ENCODE results near the gene POLR3K.
"Not testable (repeated sequence)": the region's sequence is repeated elsewhere in the genome, so short reads cannot be mapped to it uniquely, and the experiment has no call there.

Gene POLR3K

GRCh38 chr16:35678-36305 is 17.6 kb downstream of the POLR3K start:
- H3K27ac ChIP-seq: no peak overlapping the region
- TF ChIP-seq CTCF (conservative IDR thresholded peaks at IDR 0.05) (no peak), ZFX (IDR thresholded peaks at IDR 0.05) (no peak)

- TF ChIP-seq ZFX (IDR thresholded peaks at IDR 0.05) (no peak), CTCF (conservative IDR thresholded peaks at IDR 0.05) (no peak)
- H3K27ac ChIP-seq: no peak overlapping the region
Measured at GRCh38 chr16:35011-35677, 18.3 kb downstream of the POLR3K start.

- H3K27ac ChIP-seq: no peak overlapping the region
- TF ChIP-seq CTCF (conservative IDR thresholded peaks at IDR 0.05) (no peak), ZFX (IDR thresholded peaks at IDR 0.05) (no peak)
Measured at GRCh38 chr16:34648-34987, 18.8 kb downstream of the POLR3K start.

GRCh38 chr16:33877-34647 is 19.3 kb downstream of the POLR3K start:
- H3K27ac ChIP-seq: no peak overlapping the region
- TF ChIP-seq ZFX (IDR thresholded peaks at IDR 0.05) (no peak), CTCF (conservative IDR thresholded peaks at IDR 0.05) (no peak)

GRCh38 chr16:33154-33876 is 20.1 kb downstream of the POLR3K start:
- not testable (repeated sequence) for H3K27ac ChIP-seq

GRCh38 chr16:30627-31026 is 22.8 kb downstream of the POLR3K start:
- H3K27ac ChIP-seq: not testable (repeated sequence)

GRCh38 chr16:25926-26348 is 27.5 kb downstream of the POLR3K start:
- H3K27ac ChIP-seq: not testable (repeated sequence)

- H3K27ac ChIP-seq: not testable (repeated sequence)
Measured at GRCh38 chr16:24151-24550, 29.3 kb downstream of the POLR3K start.

GRCh38 chr16:20886-21285 is 32.5 kb downstream of the POLR3K start:
- not testable (repeated sequence) for H3K27ac ChIP-seq

GRCh38 chr16:17062-17765 is 36.2 kb downstream of the POLR3K start:
- H3K27ac ChIP-seq: not testable (repeated sequence)
